GM23338 (cell line): ENCODE results near the gene NME9. TPM values are rescaled to one million over a fixed set of nuclear protein-coding genes. Genes with fewer than 3 reads are reported as not detected.

Experiments used
- CTCF ChIP-seq, 2 experiments: fragments of 200-600 bp in 1 of 2; sonication (generic) in 1 of 2; conservative IDR thresholded peaks; 2 replicates each; pipeline versions ENCODE4 v1.5.1 to v1.6.1; 2016 to 2017; ENCODE audit warnings: antibody characterized with exemption in 2 of 2, low read depth in 2 of 2, mild to moderate bottlenecking in 2 of 2, moderate library complexity in 1 of 2
- JUNB ChIP-seq: IDR thresholded peaks from one replicate; pipeline ENCODE4 v1.6.1; 2016; ENCODE audit warnings: antibody characterized with exemption; ENCODE audit not compliant: unreplicated experiment
- POLR2AphosphoS5 ChIP-seq: IDR thresholded peaks from 2 replicates; pipeline ENCODE4 v1.6.1; 2016; ENCODE audit warnings: antibody characterized with exemption, low read depth
- REST ChIP-seq: IDR thresholded peaks from one replicate; pipeline ENCODE4 v1.6.1; 2018; ENCODE audit warnings: antibody characterized with exemption; ENCODE audit not compliant: unreplicated experiment
- ZNF114 ChIP-seq: fragments of 250-450 bp; sonication (Bioruptor Pico); IDR thresholded peaks from 2 replicates; pipeline ENCODE4 v1.5.0; 2020; ENCODE audit warnings: mild to moderate bottlenecking, moderate library complexity
- polyA plus RNA-seq: library from polyadenylated mRNA; unstranded; fragments of >200 nt; fragmentation: Nextera tagmentation; extraction: Ambion mirVana; gene quantifications from 2 replicates; pipeline ENCODE4 v1.2.1, GENCODE V29; 2016
- total RNA-seq: library from RNA; depleted of rRNA; stranded (reverse); fragments of >200 nt; shearing (Covaris generic); gene quantifications from 2 replicates; pipeline ENCODE4 v1.2.3, GENCODE V29; 2014
- TF ChIP-seq, protein P1 (sequence below): fragments of 250-450 bp; sonication (Bioruptor Pico); IDR thresholded peaks from 2 replicates; pipeline ENCODE4 v1.5.0; 2020; ENCODE audit warnings: mild to moderate bottlenecking, moderate library complexity

The NME9 gene
- total and polyA plus RNA-seq, 2 experiments from 2014 or later = 0.14 to 2.0 TPM

DNA sequence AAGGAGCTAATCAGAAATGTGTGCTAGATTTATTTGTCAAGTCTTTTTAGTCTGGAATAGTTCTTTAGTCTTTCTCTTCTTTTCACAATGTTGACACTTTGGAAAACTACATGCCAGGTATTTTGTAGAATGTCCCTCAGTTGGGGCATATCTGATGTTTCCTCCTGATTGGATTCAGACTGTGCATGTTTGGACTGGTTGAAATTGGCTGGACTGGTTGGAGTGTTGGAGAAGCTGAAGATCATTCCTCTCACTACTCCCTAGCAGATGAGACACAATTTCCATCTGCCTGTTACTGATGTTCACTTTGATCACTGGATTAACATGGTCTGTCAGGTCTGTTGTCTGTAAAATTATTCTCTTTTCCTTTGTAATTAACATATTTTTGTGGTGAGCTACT, 3.7 kb downstream of the NME9 start (continued):
- TF ChIP-seq, protein P1, sequence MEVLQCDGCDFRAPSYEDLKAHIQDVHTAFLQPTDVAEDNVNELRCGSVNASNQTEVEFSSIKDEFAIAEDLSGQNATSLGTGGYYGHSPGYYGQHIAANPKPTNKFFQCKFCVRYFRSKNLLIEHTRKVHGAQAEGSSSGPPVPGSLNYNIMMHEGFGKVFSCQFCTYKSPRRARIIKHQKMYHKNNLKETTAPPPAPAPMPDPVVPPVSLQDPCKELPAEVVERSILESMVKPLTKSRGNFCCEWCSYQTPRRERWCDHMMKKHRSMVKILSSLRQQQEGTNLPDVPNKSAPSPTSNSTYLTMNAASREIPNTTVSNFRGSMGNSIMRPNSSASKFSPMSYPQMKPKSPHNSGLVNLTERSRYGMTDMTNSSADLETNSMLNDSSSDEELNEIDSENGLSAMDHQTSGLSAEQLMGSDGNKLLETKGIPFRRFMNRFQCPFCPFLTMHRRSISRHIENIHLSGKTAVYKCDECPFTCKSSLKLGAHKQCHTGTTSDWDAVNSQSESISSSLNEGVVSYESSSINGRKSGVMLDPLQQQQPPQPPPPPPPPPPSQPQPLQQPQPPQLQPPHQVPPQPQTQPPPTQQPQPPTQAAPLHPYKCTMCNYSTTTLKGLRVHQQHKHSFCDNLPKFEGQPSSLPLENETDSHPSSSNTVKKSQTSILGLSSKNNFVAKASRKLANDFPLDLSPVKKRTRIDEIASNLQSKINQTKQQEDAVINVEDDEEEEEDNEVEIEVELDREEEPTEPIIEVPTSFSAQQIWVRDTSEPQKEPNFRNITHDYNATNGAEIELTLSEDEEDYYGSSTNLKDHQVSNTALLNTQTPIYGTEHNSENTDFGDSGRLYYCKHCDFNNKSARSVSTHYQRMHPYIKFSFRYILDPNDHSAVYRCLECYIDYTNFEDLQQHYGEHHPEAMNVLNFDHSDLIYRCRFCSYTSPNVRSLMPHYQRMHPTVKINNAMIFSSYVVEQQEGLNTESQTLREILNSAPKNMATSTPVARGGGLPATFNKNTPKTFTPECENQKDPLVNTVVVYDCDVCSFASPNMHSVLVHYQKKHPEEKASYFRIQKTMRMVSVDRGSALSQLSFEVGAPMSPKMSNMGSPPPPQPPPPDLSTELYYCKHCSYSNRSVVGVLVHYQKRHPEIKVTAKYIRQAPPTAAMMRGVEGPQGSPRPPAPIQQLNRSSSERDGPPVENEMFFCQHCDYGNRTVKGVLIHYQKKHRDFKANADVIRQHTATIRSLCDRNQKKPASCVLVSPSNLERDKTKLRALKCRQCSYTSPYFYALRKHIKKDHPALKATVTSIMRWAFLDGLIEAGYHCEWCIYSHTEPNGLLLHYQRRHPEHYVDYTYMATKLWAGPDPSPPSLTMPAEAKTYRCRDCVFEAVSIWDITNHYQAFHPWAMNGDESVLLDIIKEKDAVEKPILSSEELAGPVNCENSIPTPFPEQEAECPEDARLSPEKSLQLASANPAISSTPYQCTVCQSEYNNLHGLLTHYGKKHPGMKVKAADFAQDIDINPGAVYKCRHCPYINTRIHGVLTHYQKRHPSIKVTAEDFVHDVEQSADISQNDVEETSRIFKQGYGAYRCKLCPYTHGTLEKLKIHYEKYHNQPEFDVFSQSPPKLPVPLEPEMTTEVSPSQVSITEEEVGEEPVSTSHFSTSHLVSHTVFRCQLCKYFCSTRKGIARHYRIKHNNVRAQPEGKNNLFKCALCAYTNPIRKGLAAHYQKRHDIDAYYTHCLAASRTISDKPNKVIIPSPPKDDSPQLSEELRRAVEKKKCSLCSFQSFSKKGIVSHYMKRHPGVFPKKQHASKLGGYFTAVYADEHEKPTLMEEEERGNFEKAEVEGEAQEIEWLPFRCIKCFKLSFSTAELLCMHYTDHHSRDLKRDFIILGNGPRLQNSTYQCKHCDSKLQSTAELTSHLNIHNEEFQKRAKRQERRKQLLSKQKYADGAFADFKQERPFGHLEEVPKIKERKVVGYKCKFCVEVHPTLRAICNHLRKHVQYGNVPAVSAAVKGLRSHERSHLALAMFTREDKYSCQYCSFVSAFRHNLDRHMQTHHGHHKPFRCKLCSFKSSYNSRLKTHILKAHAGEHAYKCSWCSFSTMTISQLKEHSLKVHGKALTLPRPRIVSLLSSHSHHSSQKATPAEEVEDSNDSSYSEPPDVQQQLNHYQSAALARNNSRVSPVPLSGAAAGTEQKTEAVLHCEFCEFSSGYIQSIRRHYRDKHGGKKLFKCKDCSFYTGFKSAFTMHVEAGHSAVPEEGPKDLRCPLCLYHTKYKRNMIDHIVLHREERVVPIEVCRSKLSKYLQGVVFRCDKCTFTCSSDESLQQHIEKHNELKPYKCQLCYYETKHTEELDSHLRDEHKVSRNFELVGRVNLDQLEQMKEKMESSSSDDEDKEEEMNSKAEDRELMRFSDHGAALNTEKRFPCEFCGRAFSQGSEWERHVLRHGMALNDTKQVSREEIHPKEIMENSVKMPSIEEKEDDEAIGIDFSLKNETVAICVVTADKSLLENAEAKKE = no peak
- TF ChIP-seq JUNB (no peak), REST (no peak), CTCF (conservative IDR thresholded peaks at IDR 0.05; ENCODE audit: low read depth in 2 of 2) (no peak), POLR2AphosphoS5 (no peak), ZNF114 (CRISPR knock-in tag) (no peak)
